Activated B cell treated with CpG ODN at 0.5 μM for 24 hours (primary cell): Measurements from ENCODE around the gene FAM114A1. TPM values are rescaled to one million over a fixed set of nuclear protein-coding genes. Genes with fewer than 3 reads are reported as not detected.

Experiments used
- ATAC-seq: fragments of 200-7000 bp; cut with Tn5 transposase; one replicate; pipeline ENCODE4 v1.10.0; 2021; ENCODE audit warnings: low read depth, mild to moderate bottlenecking, moderate library complexity
- CTCF ChIA-PET: fragments of 350-600 bp; sonication (Branson Sonifier 250); formaldehyde crosslinking; loops from one replicate; lab custom pipeline; 2021; ENCODE audit warnings: antibody characterized with exemption; lab: Charles Lee
- POLR2A ChIA-PET: fragments of 350-600 bp; sonication (Branson Sonifier 250); formaldehyde crosslinking; loops from one replicate; lab custom pipeline; 2021; ENCODE audit warnings: antibody characterized with exemption; lab: Charles Lee
- DNase-seq: peaks from one replicate; pipeline ENCODE4 v3.0.0; 2022
- H3K27ac Mint-ChIP-seq: one replicate; pipeline ENCODE4 v1.8.0; 2020; ENCODE audit warnings: mixed read lengths
- H3K27me3 Mint-ChIP-seq: one replicate; pipeline ENCODE4 v1.8.0; 2021; ENCODE audit warnings: mixed read lengths
- H3K36me3 Mint-ChIP-seq: one replicate; pipeline ENCODE4 v1.8.0; 2021; ENCODE audit warnings: low read depth, mixed read lengths
- H3K4me1 Mint-ChIP-seq: one replicate; pipeline ENCODE4 v1.8.0; 2021; ENCODE audit warnings: mixed read lengths
- H3K4me3 Mint-ChIP-seq: one replicate; pipeline ENCODE4 v1.8.0; 2020; ENCODE audit warnings: mild to moderate bottlenecking, mixed read lengths
- H3K9me3 Mint-ChIP-seq: one replicate; pipeline ENCODE4 v1.8.0; 2020; ENCODE audit warnings: mixed read lengths
- intact Hi-C: fragments of 100-400 bp; cut with micrococcal nuclease; formaldehyde crosslinking; loops from one replicate; pipeline ENCODE4 v1.15.1; 2024
- total RNA-seq: library from RNA; stranded (reverse); gene quantifications from 2 replicates; pipeline ENCODE4 v1.2.3, GENCODE V29; 2022
- TF ChIP-seq, protein P1 (sequence below): fragments of 200-600 bp; IDR thresholded peaks from one replicate; pipeline ENCODE4 v1.8.0; 2022; ENCODE audit warnings: antibody characterized with exemption, mild to moderate bottlenecking

Gene FAM114A1
- total RNA-seq, 1 donor from 2014 or later, result 3.3 TPM

DNA sequence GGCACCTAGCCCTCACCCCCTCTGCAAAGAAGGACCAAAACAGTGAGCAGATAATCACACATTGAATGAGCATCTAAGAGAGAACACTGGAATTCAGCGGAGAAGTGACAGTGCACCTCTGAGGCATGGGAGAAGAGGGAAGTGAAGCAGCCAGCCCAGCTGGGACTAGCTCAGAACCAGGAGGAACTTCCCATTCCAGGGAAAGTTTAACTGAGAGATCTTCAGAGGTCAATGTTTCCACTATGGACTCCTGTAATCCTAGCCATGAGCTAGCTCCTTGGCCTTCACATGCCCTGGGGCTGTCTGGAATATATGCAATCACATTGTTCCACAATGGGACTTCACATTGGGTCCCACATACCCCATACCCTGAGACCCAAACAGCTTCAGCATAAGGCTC is 35.4 kb upstream of the FAM114A1 start:
- intact Hi-C loops, result no loop called here
- Mint-ChIP-seq H3K27ac (peak overlapping the region; percentile 16), H3K4me1 (peaks cover 39% of the 10 kb centered on the region), H3K36me3 (peaks cover 76% of the 10 kb centered on the region), H3K4me3 (no peak overlapping the region), H3K9me3 (peaks cover 14% of the 10 kb centered on the region), H3K27me3 (no peaks in the 10 kb centered on the region)
- ATAC-seq, result no peak
- TF ChIP-seq, protein P1, sequence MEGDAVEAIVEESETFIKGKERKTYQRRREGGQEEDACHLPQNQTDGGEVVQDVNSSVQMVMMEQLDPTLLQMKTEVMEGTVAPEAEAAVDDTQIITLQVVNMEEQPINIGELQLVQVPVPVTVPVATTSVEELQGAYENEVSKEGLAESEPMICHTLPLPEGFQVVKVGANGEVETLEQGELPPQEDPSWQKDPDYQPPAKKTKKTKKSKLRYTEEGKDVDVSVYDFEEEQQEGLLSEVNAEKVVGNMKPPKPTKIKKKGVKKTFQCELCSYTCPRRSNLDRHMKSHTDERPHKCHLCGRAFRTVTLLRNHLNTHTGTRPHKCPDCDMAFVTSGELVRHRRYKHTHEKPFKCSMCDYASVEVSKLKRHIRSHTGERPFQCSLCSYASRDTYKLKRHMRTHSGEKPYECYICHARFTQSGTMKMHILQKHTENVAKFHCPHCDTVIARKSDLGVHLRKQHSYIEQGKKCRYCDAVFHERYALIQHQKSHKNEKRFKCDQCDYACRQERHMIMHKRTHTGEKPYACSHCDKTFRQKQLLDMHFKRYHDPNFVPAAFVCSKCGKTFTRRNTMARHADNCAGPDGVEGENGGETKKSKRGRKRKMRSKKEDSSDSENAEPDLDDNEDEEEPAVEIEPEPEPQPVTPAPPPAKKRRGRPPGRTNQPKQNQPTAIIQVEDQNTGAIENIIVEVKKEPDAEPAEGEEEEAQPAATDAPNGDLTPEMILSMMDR, result no peak
- no peak for DNase-seq
- CTCF ChIA-PET, result no interaction called here
- POLR2A ChIA-PET, result interaction anchor here (1.3 kb wide), 1 partner anchor 10 kb away, joined by 3 read pairs; no protein-coding TSS in a partner anchor

DNA sequence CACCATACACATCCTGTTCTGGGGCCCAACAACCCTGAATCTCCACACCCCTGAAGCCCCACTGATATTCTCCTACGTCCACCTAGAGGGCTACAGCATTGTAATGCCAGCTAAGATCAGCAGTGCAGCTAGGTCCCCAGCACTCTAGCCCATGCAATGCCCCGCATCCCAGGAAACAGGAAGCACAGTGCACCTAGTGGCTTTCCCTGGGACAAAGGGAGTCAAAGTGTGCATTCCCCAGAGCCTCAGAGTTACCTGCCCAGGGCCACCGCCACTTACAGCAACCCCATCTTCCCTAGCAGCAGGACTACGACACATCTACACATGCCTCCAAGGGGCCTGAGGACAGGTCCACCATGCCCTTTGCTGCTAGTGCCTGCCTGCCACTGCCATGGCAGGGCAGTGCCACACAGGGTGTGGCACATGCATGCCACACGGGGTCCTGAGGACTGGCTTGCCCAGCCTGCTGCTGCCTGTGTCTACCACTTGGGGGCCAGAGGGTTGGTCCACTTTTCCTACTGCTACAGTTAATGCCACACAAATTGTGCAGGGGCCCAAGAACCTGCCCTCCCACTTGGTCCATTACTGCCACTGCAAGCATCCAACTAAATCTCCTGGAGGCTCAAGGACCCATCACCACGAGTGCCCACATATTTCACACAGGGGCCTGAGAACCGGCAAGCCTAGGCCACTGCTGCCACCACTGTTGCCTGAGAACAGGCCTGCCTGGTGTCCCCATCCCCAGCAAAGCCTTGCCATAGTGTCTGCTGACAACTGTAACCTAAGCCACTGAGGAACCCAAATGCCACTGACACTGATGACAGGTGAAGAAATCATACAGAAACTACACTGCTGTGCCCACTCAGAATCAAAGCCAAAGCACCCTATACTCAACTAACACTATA is 34.7 kb upstream of the FAM114A1 start:
- TF ChIP-seq, protein P1, result no peak
- Mint-ChIP-seq H3K27ac (peak overlapping the region; percentile 47), H3K27me3 (no peaks in the 10 kb centered on the region), H3K4me3 (no peak overlapping the region), H3K4me1 (peaks cover 46% of the 10 kb centered on the region), H3K9me3 (peaks cover 21% of the 10 kb centered on the region), H3K36me3 (peaks cover 76% of the 10 kb centered on the region)
- DNase-seq (no peak), ATAC-seq (peak; percentile 25)
- ChIA-PET CTCF (no interaction called here), POLR2A (interaction anchor here (1.3 kb wide), 1 partner anchor 11 kb away, joined by 3 read pairs; no protein-coding TSS in a partner anchor)
- intact Hi-C loops, result no loop called here

DNA sequence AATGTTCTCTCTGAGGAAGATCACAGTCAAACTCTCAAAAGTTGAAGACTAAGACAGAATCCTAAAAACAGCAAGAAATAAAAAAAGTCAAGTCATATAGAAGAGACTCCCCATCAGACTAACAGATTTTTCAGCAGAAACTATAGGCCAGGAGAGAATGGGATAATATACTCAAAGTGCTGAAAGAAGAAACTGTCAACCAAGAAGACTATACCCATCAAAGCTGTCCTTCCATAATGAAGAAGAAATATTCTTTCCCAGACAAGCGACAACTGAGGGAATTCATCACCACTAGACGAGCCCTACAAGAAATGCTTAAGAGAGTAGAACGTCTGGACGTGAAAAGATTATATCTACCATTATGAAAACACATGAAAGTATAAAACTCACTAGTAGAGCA is 33.0 kb upstream of the FAM114A1 start:
- Mint-ChIP-seq H3K4me3 (no peak overlapping the region), H3K27ac (no peak overlapping the region), H3K36me3 (peaks cover 73% of the 10 kb centered on the region), H3K27me3 (no peaks in the 10 kb centered on the region), H3K9me3 (peaks cover 26% of the 10 kb centered on the region), H3K4me1 (peaks cover 59% of the 10 kb centered on the region)
- DNase-seq, result no peak
- intact Hi-C loops, result no loop called here
- ChIA-PET POLR2A (interaction anchor here (0.7 to 1.9 kb wide), 2 partner anchors 21 to 193 kb away, joined by 3 to 4 read pairs; no protein-coding TSS in a partner anchor), CTCF (interaction anchor here (1.5 kb wide), 1 partner anchor 29 kb away, joined by 4 read pairs; no protein-coding TSS in a partner anchor)
- TF ChIP-seq, protein P1, result no peak
- ATAC-seq, result no peak

DNA sequence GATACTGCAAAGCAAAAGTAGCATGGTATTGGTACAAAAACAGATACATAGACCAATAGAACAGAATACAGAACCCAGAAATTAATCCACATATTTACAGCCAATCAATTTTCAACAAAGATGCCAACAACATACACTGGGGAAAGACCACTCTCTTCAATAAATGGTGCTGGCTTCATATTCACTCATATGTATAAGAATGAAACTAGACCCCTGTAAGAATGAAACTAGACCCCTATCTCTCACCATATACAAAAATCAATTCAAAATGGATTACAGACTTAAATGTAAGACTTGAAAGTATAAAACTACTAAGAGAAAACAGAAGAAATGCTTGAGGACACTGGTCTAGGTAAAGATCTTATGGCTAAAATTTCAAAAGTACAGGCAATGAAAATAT is 30.3 kb upstream of the FAM114A1 start:
- Mint-ChIP-seq H3K4me1 (peaks cover 49% of the 10 kb centered on the region), H3K9me3 (peaks cover 26% of the 10 kb centered on the region), H3K27me3 (no peaks in the 10 kb centered on the region), H3K4me3 (peak overlapping the region; percentile 21), H3K27ac (peak overlapping the region; percentile 60), H3K36me3 (peaks cover 76% of the 10 kb centered on the region)
- intact Hi-C loops, result loop anchor here (1.0 kb wide), 1 partner anchor 32 kb away; no protein-coding TSS in a partner anchor
- no peak for ATAC-seq
- ChIA-PET POLR2A (no interaction called here), CTCF (interaction anchor here (1.1 kb wide), 1 partner anchor 24 kb away, joined by 3 read pairs; no protein-coding TSS in a partner anchor)
- no peak for DNase-seq
- TF ChIP-seq, protein P1, result no peak

DNA sequence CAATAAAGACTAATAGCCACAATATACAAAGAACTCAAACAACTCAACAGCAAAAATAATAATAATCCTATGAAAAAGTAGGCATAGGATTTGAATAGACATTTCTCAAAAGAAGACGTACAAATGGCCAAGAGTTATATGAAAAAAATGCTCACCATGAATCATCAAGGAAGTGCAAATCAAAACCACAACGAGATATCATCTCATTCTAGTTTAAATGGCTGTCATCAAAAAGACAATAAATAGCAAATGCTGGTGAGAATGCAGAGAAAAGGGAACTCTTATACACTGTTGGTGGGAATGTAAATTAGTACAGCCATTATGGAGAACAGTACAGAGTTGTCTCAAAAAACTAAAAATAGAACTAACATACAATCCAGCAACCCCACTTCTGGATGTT is 29.8 kb upstream of the FAM114A1 start:
- Mint-ChIP-seq H3K36me3 (peaks cover 78% of the 10 kb centered on the region), H3K27ac (peak overlapping the region; percentile 60), H3K9me3 (peaks cover 26% of the 10 kb centered on the region), H3K27me3 (no peaks in the 10 kb centered on the region), H3K4me1 (peaks cover 46% of the 10 kb centered on the region), H3K4me3 (peak overlapping the region; percentile 21)
- TF ChIP-seq, protein P1, result no peak
- CTCF ChIA-PET, result no interaction called here
- intact Hi-C loops, result loop anchor here (1.0 to 2.0 kb wide), 3 partner anchors 17 to 33 kb away; partner anchors contain the start of gene TLR6
- no peak for DNase-seq
- POLR2A ChIA-PET, result interaction anchor here (0.8 kb wide), 1 partner anchor 23 kb away, joined by 3 read pairs; no protein-coding TSS in a partner anchor
- ATAC-seq, result peak; percentile 40
